Tibial nerve (tissue), 4 donors: Measurements from ENCODE around the gene LRRC4C. TPM values are rescaled to one million over a fixed set of nuclear protein-coding genes. Genes with fewer than 3 reads are reported as not detected.

Experiments
- DNase-seq, 2 donors: peaks; one replicate each; pipeline ENCODE4 v3.0.0-alpha.2; 2019; ENCODE audit warnings: low spot score in 2 of 2
- H3K27ac ChIP-seq, 4 donors: fragments of 200-600 bp; sonication (generic) in 3 of 4; one replicate each; pipeline ENCODE4 v1.5.1; 2017 to 2019; ENCODE audit warnings: mild to moderate bottlenecking in 1 of 4
- H3K27me3 ChIP-seq, 2 donors: fragments of 200-600 bp; sonication (generic) in 1 of 2; one replicate each; pipeline versions ENCODE4 v1.5.1 to v1.6.0; 2017 to 2019
- H3K36me3 ChIP-seq, 3 donors: fragments of 200-600 bp; sonication (generic); one replicate each; pipeline ENCODE4 v1.5.1; 2018 to 2019
- H3K4me1 ChIP-seq, 4 donors: fragments of 200-600 bp; sonication (generic) in 3 of 4; one replicate each; pipeline ENCODE4 v1.5.1; 2017 to 2019
- H3K4me3 ChIP-seq, 4 donors: fragments of 200-600 bp; sonication (generic) in 3 of 4; one replicate each; pipeline ENCODE4 v1.5.1; 2017 to 2019; ENCODE audit warnings: mild to moderate bottlenecking in 1 of 4, moderate library complexity in 1 of 4
- H3K9me3 ChIP-seq, 4 donors: fragments of 200-600 bp; sonication (generic) in 3 of 4; one replicate each; pipeline ENCODE4 v1.5.1; 2017 to 2019
- CTCF ChIP-seq, 5 experiments: fragments of 200-600 bp in 3 of 5; fragments of 450-650 bp in 2 of 5; sonication (generic) in 3 of 5; IDR thresholded peaks; one replicate each; pipeline ENCODE4 v1.5.1; 2016 to 2019; ENCODE audit warnings: antibody characterized with exemption in 5 of 5, mild to moderate bottlenecking in 3 of 5, moderate library complexity in 2 of 5
- EP300 ChIP-seq, 2 donors: sonication (generic); formaldehyde crosslinking; IDR thresholded peaks; one replicate each; pipeline ENCODE4 v1.6.1; 2017; ENCODE audit warnings: antibody characterized with exemption in 2 of 2, mild to moderate bottlenecking in 1 of 2
- POLR2A ChIP-seq, 2 donors: fragments of 450-650 bp; IDR thresholded peaks; one replicate each; pipeline ENCODE4 v1.6.1; 2017; ENCODE audit warnings: antibody characterized with exemption in 2 of 2, mild to moderate bottlenecking in 2 of 2, moderate library complexity in 2 of 2
- WGBS, 2 donors: methylation state at CpG; one replicate each; pipeline ENCODE4 v1.1.5; 2018; 5-methylcytosine and 5-hydroxymethylcytosine counted together
- total RNA-seq, 4 donors: library from RNA; depleted of rRNA; stranded (reverse); fragments of >200 nt; gene quantifications; one replicate each; pipeline ENCODE4 v1.1.0, GENCODE V29; 2016

LRRC4C gene
- total RNA-seq, 4 donors from 2014 or later: 7.1 to 15.7 (median 8.4) TPM

- Histone ChIP-seq H3K27ac (no peak overlapping the region), H3K36me3 (no peaks in the 10 kb centered on the region), H3K4me1 (no peaks in the 10 kb centered on the region), H3K4me3 (no peak overlapping the region), H3K27me3 (no peaks in the 10 kb centered on the region), H3K9me3 (no peaks in the 10 kb centered on the region)
- 59 to 67% methylated on average over 2 of the region's 2 CpGs for WGBS, 2 donors
- TF ChIP-seq EP300 (IDR thresholded peaks at IDR 0.05): no peak
- TF ChIP-seq POLR2A (IDR thresholded peaks at IDR 0.05): no peak
- no peak for TF ChIP-seq CTCF (IDR thresholded peaks at IDR 0.05)
- no peak for DNase-seq
Measured at GRCh38 chr11:40885250-40885954, 574.0 kb downstream of the LRRC4C start.

- Histone ChIP-seq H3K4me3 (no peak overlapping the region), H3K9me3 (no peaks in the 10 kb centered on the region), H3K27ac (no peak overlapping the region), H3K27me3 (no peaks in the 10 kb centered on the region), H3K36me3 (no peaks in the 10 kb centered on the region), H3K4me1 (no peaks in the 10 kb centered on the region)
- no peak for DNase-seq
- 63 to 72% methylated on average over 3 of the region's 3 CpGs for WGBS, 2 donors
- no peak for TF ChIP-seq POLR2A (IDR thresholded peaks at IDR 0.05)
Measured at GRCh38 chr11:40882301-40882700, 577.2 kb downstream of the LRRC4C start.

GRCh38 chr11:40879911-40880310 is 579.5 kb downstream of the LRRC4C start:
- DNase-seq: no peak
- WGBS, 2 donors: 87 to 94% methylated on average over 6 of the region's 6 CpGs
- Histone ChIP-seq H3K4me3 (no peak overlapping the region), H3K27me3 (no peaks in the 10 kb centered on the region), H3K36me3 (no peaks in the 10 kb centered on the region), H3K4me1 (no peaks in the 10 kb centered on the region), H3K27ac (no peak overlapping the region), H3K9me3 (no peaks in the 10 kb centered on the region)
- TF ChIP-seq POLR2A (IDR thresholded peaks at IDR 0.05): no peak
- no peak for TF ChIP-seq EP300 (IDR thresholded peaks at IDR 0.05)
- TF ChIP-seq CTCF (IDR thresholded peaks at IDR 0.05): no peak

- TF ChIP-seq POLR2A (IDR thresholded peaks at IDR 0.05): no peak
- no peak for TF ChIP-seq EP300 (IDR thresholded peaks at IDR 0.05)
- no peak for TF ChIP-seq CTCF (IDR thresholded peaks at IDR 0.05)
- Histone ChIP-seq H3K36me3 (no peaks in the 10 kb centered on the region), H3K9me3 (no peaks in the 10 kb centered on the region), H3K4me3 (no peak overlapping the region), H3K4me1 (no peaks in the 10 kb centered on the region), H3K27me3 (no peaks in the 10 kb centered on the region), H3K27ac (no peak overlapping the region)
- no peak for DNase-seq
- WGBS, 2 donors: 87 to 91% methylated on average over 5 of the region's 5 CpGs
Measured at GRCh38 chr11:40877981-40878380, 581.5 kb downstream of the LRRC4C start.

- WGBS, 2 donors: 59 to 73% methylated on average over 7 of the region's 7 CpGs
- Histone ChIP-seq H3K9me3 (no peaks in the 10 kb centered on the region), H3K27ac (no peak overlapping the region), H3K4me1 (no peaks in the 10 kb centered on the region), H3K36me3 (no peaks in the 10 kb centered on the region), H3K4me3 (no peak overlapping the region), H3K27me3 (no peaks in the 10 kb centered on the region)
- no peak for DNase-seq
- TF ChIP-seq CTCF (IDR thresholded peaks at IDR 0.05): no peak
- TF ChIP-seq POLR2A (IDR thresholded peaks at IDR 0.05): no peak
Measured at GRCh38 chr11:40877256-40877655, 582.2 kb downstream of the LRRC4C start.
